Measurements from ENCODE around the gene KDM4C.

KDM4C gene

DNA sequence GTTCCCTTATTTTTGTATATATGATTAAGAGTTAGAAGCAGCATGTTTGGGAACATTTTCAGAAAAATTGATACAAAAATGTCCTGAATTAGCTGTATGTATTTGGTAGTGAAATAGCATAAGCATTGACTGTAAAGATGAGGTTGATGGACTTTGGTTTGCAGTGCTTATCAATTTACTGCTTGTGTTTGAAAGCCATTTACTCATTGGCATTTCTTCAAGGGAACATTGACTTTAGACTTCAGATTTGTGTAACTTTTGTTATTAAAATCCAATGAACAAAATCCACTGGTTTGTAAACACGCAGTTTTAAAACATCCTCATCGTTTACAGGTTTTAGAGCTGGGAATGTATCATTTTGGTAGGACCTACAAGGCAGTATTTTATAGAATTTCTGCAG is 61.3 kb downstream of the KDM4C start:
- Histone ChIP-seq H3K79me2 (ENCODE audit: insufficient read depth, low read length) (no peaks in the 10 kb centered on the region), H3K4me3 (ENCODE audit: low read depth, low read length, poor library complexity, severe bottlenecking) (no peak overlapping the region), H3K36me3 (ENCODE audit: insufficient read depth, low read length) (peaks cover 24% of the 10 kb centered on the region), H3K27ac (ENCODE audit: low read depth, low read length, poor library complexity, severe bottlenecking) (no peak overlapping the region), H2AFZ (ENCODE audit: low read length) (no peak overlapping the region), H3K4me1 (ENCODE audit: insufficient read depth, low read length, severe bottlenecking) (peaks cover 5% of the 10 kb centered on the region), H3K9me3 (ENCODE audit: low read length) (no peaks in the 10 kb centered on the region), H3K27me3 (ENCODE audit: insufficient read depth, low read length) (no peaks in the 10 kb centered on the region), H3K9me2 (ENCODE audit: low read depth, low read length) (no peaks in the 10 kb centered on the region), H4K20me1 (ENCODE audit: insufficient read depth, low read length) (no peaks in the 10 kb centered on the region), H3F3A (ENCODE audit: insufficient read depth, low read length) (no peaks in the 10 kb centered on the region), H3K4me2 (ENCODE audit: low read length) (no peak overlapping the region), H3K9ac (ENCODE audit: low read length) (no peak overlapping the region)
- no peak for TF ChIP-seq EZH2 (IDR thresholded peaks at IDR 0.05; ENCODE audit: borderline replicate concordance, low read length)
- TF ChIP-seq, protein P1, sequence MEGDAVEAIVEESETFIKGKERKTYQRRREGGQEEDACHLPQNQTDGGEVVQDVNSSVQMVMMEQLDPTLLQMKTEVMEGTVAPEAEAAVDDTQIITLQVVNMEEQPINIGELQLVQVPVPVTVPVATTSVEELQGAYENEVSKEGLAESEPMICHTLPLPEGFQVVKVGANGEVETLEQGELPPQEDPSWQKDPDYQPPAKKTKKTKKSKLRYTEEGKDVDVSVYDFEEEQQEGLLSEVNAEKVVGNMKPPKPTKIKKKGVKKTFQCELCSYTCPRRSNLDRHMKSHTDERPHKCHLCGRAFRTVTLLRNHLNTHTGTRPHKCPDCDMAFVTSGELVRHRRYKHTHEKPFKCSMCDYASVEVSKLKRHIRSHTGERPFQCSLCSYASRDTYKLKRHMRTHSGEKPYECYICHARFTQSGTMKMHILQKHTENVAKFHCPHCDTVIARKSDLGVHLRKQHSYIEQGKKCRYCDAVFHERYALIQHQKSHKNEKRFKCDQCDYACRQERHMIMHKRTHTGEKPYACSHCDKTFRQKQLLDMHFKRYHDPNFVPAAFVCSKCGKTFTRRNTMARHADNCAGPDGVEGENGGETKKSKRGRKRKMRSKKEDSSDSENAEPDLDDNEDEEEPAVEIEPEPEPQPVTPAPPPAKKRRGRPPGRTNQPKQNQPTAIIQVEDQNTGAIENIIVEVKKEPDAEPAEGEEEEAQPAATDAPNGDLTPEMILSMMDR (IDR thresholded peaks at IDR 0.05; ENCODE audit: low read length) = no peak

DNA sequence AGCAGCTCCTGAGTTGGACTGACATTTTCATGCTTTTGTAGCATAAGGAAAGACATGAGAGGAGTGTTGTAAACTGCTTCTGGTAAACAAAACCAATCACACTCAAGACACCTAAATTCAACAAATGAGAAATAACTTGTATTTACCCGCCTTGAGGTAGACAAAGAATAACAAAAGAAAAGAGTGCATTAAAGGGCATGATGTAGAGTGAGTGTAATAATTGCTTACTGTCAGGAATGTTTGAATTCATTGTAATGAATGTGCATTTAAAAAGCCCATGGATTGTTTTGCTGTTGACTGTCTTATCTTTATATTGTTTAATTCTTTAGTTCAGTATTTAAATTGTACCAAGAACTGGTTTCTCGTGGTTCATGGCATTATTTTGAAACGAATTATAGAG is 61.8 kb downstream of the KDM4C start:
- no peaks in the 10 kb centered on the region for H3F3A ChIP-seq (ENCODE audit: insufficient read depth, low read length)
- H3K4me2 ChIP-seq (ENCODE audit: low read length) = no peak overlapping the region
- no peak overlapping the region for H3K27ac ChIP-seq (ENCODE audit: low read depth, low read length, poor library complexity, severe bottlenecking)

DNA sequence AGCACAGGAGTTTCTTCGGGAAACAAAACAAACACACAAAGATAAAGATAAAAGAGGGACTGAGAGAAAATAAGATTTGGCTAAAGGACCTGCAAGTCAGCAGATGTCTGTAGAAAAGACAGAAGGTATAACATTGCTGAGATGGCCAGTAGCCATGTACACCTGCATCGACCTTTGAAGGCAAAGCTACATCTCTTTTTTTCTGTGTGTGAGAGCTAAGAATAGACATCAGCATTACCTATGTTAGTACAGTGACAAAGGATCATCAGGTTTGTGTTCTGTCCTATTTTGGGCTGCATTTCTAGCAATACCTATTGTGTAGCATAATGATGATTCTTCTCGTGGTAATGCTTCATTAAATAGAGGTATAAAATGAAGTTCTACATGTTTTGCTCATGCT is 64.9 kb downstream of the KDM4C start:
- H3K79me2 ChIP-seq (ENCODE audit: insufficient read depth, low read length) = no peaks in the 10 kb centered on the region
- no peaks in the 10 kb centered on the region for H3K27me3 ChIP-seq (ENCODE audit: insufficient read depth, low read length)
- no peak overlapping the region for H2AFZ ChIP-seq (ENCODE audit: low read length)
- H3K4me2 ChIP-seq (ENCODE audit: low read length) = no peak overlapping the region
- no peak overlapping the region for H3K9ac ChIP-seq (ENCODE audit: low read length)
- no peak for TF ChIP-seq EZH2 (IDR thresholded peaks at IDR 0.05; ENCODE audit: borderline replicate concordance, low read length)
- TF ChIP-seq, protein P1 (IDR thresholded peaks at IDR 0.05; ENCODE audit: low read length) = no peak
- H3F3A ChIP-seq (ENCODE audit: insufficient read depth, low read length) = no peaks in the 10 kb centered on the region
- no peak overlapping the region for H3K27ac ChIP-seq (ENCODE audit: low read depth, low read length, poor library complexity, severe bottlenecking)
- no peaks in the 10 kb centered on the region for H3K9me3 ChIP-seq (ENCODE audit: low read length)
- no peaks in the 10 kb centered on the region for H3K9me2 ChIP-seq (ENCODE audit: low read depth, low read length)
- no peak overlapping the region for H3K4me3 ChIP-seq (ENCODE audit: low read depth, low read length, poor library complexity, severe bottlenecking)
- H3K4me1 ChIP-seq (ENCODE audit: insufficient read depth, low read length, severe bottlenecking) = no peaks in the 10 kb centered on the region
- peaks cover 23% of the 10 kb centered on the region for H3K36me3 ChIP-seq (ENCODE audit: insufficient read depth, low read length)
- no peaks in the 10 kb centered on the region for H4K20me1 ChIP-seq (ENCODE audit: insufficient read depth, low read length)

More for the DNA sequence above, 61.8 kb downstream of the KDM4C start:
- H3K9ac ChIP-seq (ENCODE audit: low read length) = no peak overlapping the region
- no peaks in the 10 kb centered on the region for H3K79me2 ChIP-seq (ENCODE audit: insufficient read depth, low read length)
- H3K9me3 ChIP-seq (ENCODE audit: low read length) = no peaks in the 10 kb centered on the region
- H3K9me2 ChIP-seq (ENCODE audit: low read depth, low read length) = no peaks in the 10 kb centered on the region
- no peak overlapping the region for H2AFZ ChIP-seq (ENCODE audit: low read length)
- no peaks in the 10 kb centered on the region for H4K20me1 ChIP-seq (ENCODE audit: insufficient read depth, low read length)
- TF ChIP-seq EZH2 (IDR thresholded peaks at IDR 0.05; ENCODE audit: borderline replicate concordance, low read length) = no peak
- TF ChIP-seq, protein P1 (IDR thresholded peaks at IDR 0.05; ENCODE audit: low read length) = no peak
- peaks cover 5% of the 10 kb centered on the region for H3K4me1 ChIP-seq (ENCODE audit: insufficient read depth, low read length, severe bottlenecking)
- no peak overlapping the region for H3K4me3 ChIP-seq (ENCODE audit: low read depth, low read length, poor library complexity, severe bottlenecking)
- H3K27me3 ChIP-seq (ENCODE audit: insufficient read depth, low read length) = no peaks in the 10 kb centered on the region
- H3K36me3 ChIP-seq (ENCODE audit: insufficient read depth, low read length) = peaks cover 23% of the 10 kb centered on the region
